OCI-LY1 (cell line): ENCODE data around the gene CDH4.

Experiments
- CTCF ChIP-seq: fragments of 200-600 bp; sonication (generic), shearing (Covaris generic); IDR thresholded peaks from 2 replicates; pipeline ENCODE4 v1.5.1; 2017; ENCODE audit warnings: mild to moderate bottlenecking, antibody characterized with exemption, low read length, moderate library complexity, mixed read lengths
- EZH2 ChIP-seq: fragments of 200-600 bp; sonication (generic), shearing (Covaris generic); IDR thresholded peaks from 2 replicates; pipeline ENCODE4 v1.8.0; 2017; ENCODE audit warnings: borderline replicate concordance, mixed run types, mild to moderate bottlenecking, antibody characterized with exemption, low read length, moderate library complexity, mixed read lengths

GRCh38 chr20:61575151-61575937 is 323.3 kb downstream of the CDH4 start:
- TF ChIP-seq CTCF, result no peak
- TF ChIP-seq EZH2, result no peak
